GM18868 (cell line): ENCODE data around the gene PACRG.

Experiments
- ATAC-seq: cut with Tn5 transposase; IDR thresholded peaks from one replicate; pipeline ENCODE4 v1.9.1; 2021; ENCODE audit warnings: mild to moderate bottlenecking, moderate library complexity; ENCODE audit not compliant: unreplicated experiment

The PACRG gene

GRCh38 chr6:163165922-163166321 is 438.1 kb downstream of the PACRG start:
- no peak for ATAC-seq

- no peak for ATAC-seq
Observed at GRCh38 chr6:163166507-163166906, 438.7 kb downstream of the PACRG start.

GRCh38 chr6:163169521-163169920 is 441.7 kb downstream of the PACRG start:
- ATAC-seq: no peak

GRCh38 chr6:163170294-163170883 is 442.6 kb downstream of the PACRG start:
- ATAC-seq: peak; percentile 85

GRCh38 chr6:163173741-163174140 is 446.0 kb downstream of the PACRG start:
- ATAC-seq: no peak

- no peak for ATAC-seq
Observed at GRCh38 chr6:163175301-163175700, 447.5 kb downstream of the PACRG start.

- no peak for ATAC-seq
Observed at GRCh38 chr6:163176097-163176496, 448.3 kb downstream of the PACRG start.

GRCh38 chr6:163177007-163177406 is 449.2 kb downstream of the PACRG start:
- ATAC-seq: no peak

GRCh38 chr6:163177892-163178420 is 450.2 kb downstream of the PACRG start:
- no peak for ATAC-seq

GRCh38 chr6:163179061-163179460 is 451.3 kb downstream of the PACRG start:
- no peak for ATAC-seq

GRCh38 chr6:163179721-163180120 is 451.9 kb downstream of the PACRG start:
- no peak for ATAC-seq

GRCh38 chr6:163180874-163181541 is 453.2 kb downstream of the PACRG start:
- ATAC-seq: peak; percentile 53

GRCh38 chr6:163181666-163182180 is 453.9 kb downstream of the PACRG start:
- no peak for ATAC-seq

GRCh38 chr6:163182696-163183095 is 454.9 kb downstream of the PACRG start:
- ATAC-seq: no peak

GRCh38 chr6:163183806-163184205 is 456.0 kb downstream of the PACRG start:
- ATAC-seq: no peak

GRCh38 chr6:163185744-163186143 is 458.0 kb downstream of the PACRG start:
- ATAC-seq: no peak

- no peak for ATAC-seq
Observed at GRCh38 chr6:163186527-163186926, 458.8 kb downstream of the PACRG start.

- no peak for ATAC-seq
Observed at GRCh38 chr6:163187201-163187600, 459.4 kb downstream of the PACRG start.

- no peak for ATAC-seq
Observed at GRCh38 chr6:163187606-163188005, 459.8 kb downstream of the PACRG start.

GRCh38 chr6:163188746-163189145 is 461.0 kb downstream of the PACRG start:
- no peak for ATAC-seq

- no peak for ATAC-seq
Observed at GRCh38 chr6:163189609-163190008, 461.8 kb downstream of the PACRG start.

GRCh38 chr6:163190786-163191185 is 463.0 kb downstream of the PACRG start:
- ATAC-seq: no peak
